SK-N-SH (cell line): Measurements from ENCODE around the gene ZNF286A. TPM values are rescaled to one million over a fixed set of nuclear protein-coding genes. Genes with fewer than 3 reads are reported as not detected.

Experiments used
- CTCF ChIA-PET: fragments of 300-600, 350-600 bp; formaldehyde crosslinking; extraction: SDS; loops from one replicate; lab custom pipeline; 2021; lab: Yijun Ruan, JAX
- POLR2A ChIA-PET: fragments of 350-600 bp; sonication (Branson Sonifier 250); formaldehyde crosslinking; extraction: SDS; loops from one replicate; lab custom pipeline; 2020; ENCODE audit warnings: antibody characterized with exemption, inconsistent platforms; lab: Yijun Ruan, JAX
- DNase-seq: peaks from one replicate; pipeline ENCODE4 v3.0.0; 2012
- H2AFZ ChIP-seq: fragments of 200-600 bp; sonication (generic); 2 replicates; pipeline ENCODE4 v1.8.1; 2016; ENCODE audit warnings: antibody characterized with exemption, mild to moderate bottlenecking, low read depth
- H3F3A ChIP-seq: fragments of 200-600 bp; sonication (generic); replicated peaks from 2 replicates; pipeline ENCODE3; 2016; ENCODE audit warnings: antibody characterized with exemption, mild to moderate bottlenecking; ENCODE audit not compliant: insufficient read depth
- H3K27ac ChIP-seq, 2 experiments: fragments of 200-500 bp in 1 of 2; fragments of 200-600 bp in 1 of 2; sonication (Bioruptor generic) in 1 of 2; sonication (generic), shearing (Covaris generic) in 1 of 2; 2 replicates each; pipeline versions ENCODE4 v1.5.1 to v1.6.1; 2014 to 2016; ENCODE audit warnings: low read depth in 2 of 2, inconsistent platforms in 1 of 2, low read length in 1 of 2, mild to moderate bottlenecking in 1 of 2, mixed read lengths in 1 of 2
- H3K27me3 ChIP-seq: fragments of 200-600 bp; sonication (generic), shearing (Covaris generic); 2 replicates; pipeline ENCODE4 v1.6.1; 2016; ENCODE audit warnings: mixed run types; ENCODE audit not compliant: insufficient read depth
- H3K36me3 ChIP-seq, 2 experiments: fragments of 200-500 bp in 1 of 2; fragments of 200-600 bp in 1 of 2; sonication (Bioruptor generic) in 1 of 2; sonication (generic) in 1 of 2; replicated peaks in 1 of 2; 2 replicates each; pipeline versions ENCODE3 to v1.5.1; 2014 to 2016; ENCODE audit warnings: low read length in 1 of 2, mild to moderate bottlenecking in 1 of 2; ENCODE audit not compliant: insufficient read depth in 2 of 2, control insufficient read depth in 1 of 2
- H3K4me1 ChIP-seq, 2 experiments: fragments of 200-500 bp in 1 of 2; fragments of 200-600 bp in 1 of 2; sonication (Bioruptor generic) in 1 of 2; sonication (generic), shearing (Covaris generic) in 1 of 2; 2 replicates each; pipeline versions ENCODE4 v1.5.1 to v1.6.1; 2014 to 2016; ENCODE audit warnings: low read depth in 1 of 2, low read length in 1 of 2, mixed run types in 1 of 2; ENCODE audit not compliant: insufficient read depth in 2 of 2, control insufficient read depth in 1 of 2
- H3K4me2 ChIP-seq: fragments of 200-600 bp; sonication (generic), shearing (Covaris generic); 2 replicates; pipeline ENCODE4 v1.6.1; 2017; ENCODE audit warnings: mixed run types
- H3K4me3 ChIP-seq, 2 experiments: fragments of 200-500 bp in 1 of 2; fragments of 200-600 bp in 1 of 2; sonication (Bioruptor generic) in 1 of 2; sonication (generic), shearing (Covaris generic) in 1 of 2; 2 replicates each; pipeline versions ENCODE4 v1.5.1 to v1.8.1; 2014 to 2016; ENCODE audit warnings: low read depth in 2 of 2, inconsistent platforms in 1 of 2, low read length in 1 of 2, mild to moderate bottlenecking in 1 of 2, mixed read lengths in 1 of 2, moderate library complexity in 1 of 2
- H3K79me2 ChIP-seq: fragments of 200-600 bp; sonication (generic); 2 replicates; pipeline ENCODE4 v1.8.1; 2017; ENCODE audit warnings: mild to moderate bottlenecking; ENCODE audit not compliant: insufficient read depth
- H3K9ac ChIP-seq: fragments of 200-600 bp; sonication (generic); 2 replicates; pipeline ENCODE4 v1.6.1; 2017; ENCODE audit warnings: mixed run types
- H3K9me2 ChIP-seq: fragments of 200-600 bp; sonication (generic); 2 replicates; pipeline ENCODE4 v1.6.1; 2017; ENCODE audit warnings: mixed run types
- H3K9me3 ChIP-seq: fragments of 200-600 bp; sonication (generic); 2 replicates; pipeline ENCODE4 v1.6.1; 2017; ENCODE audit warnings: mixed run types, mild to moderate bottlenecking, moderate library complexity
- H4K20me1 ChIP-seq: fragments of 200-600 bp; sonication (generic); 2 replicates; pipeline ENCODE4 v1.6.1; 2017; ENCODE audit warnings: mild to moderate bottlenecking, mixed run types; ENCODE audit not compliant: insufficient read depth
- CHD2 ChIP-seq: fragments of 150-350 bp; IDR thresholded peaks from 2 replicates; pipeline ENCODE4 v1.6.1; 2018; ENCODE audit warnings: low read length; ENCODE audit not compliant: partially characterized antibody
- CTCF ChIP-seq: fragments of 200-600 bp; sonication (generic); IDR thresholded peaks from 2 replicates; pipeline ENCODE4 v1.6.1; 2017; ENCODE audit warnings: antibody characterized with exemption, mild to moderate bottlenecking, moderate library complexity
- ELF1 ChIP-seq: IDR thresholded peaks from 2 replicates; pipeline ENCODE4 v1.4.0; 2012
- FOSL2 ChIP-seq: IDR thresholded peaks from 2 replicates; pipeline ENCODE4 v1.4.0; 2012; ENCODE audit warnings: low read depth, mild to moderate bottlenecking, moderate library complexity, borderline replicate concordance
- FOXM1 ChIP-seq: IDR thresholded peaks from 2 replicates; pipeline ENCODE4 v1.4.0; 2012; ENCODE audit warnings: low read depth, mild to moderate bottlenecking
- GATA2 ChIP-seq: sonication (generic); formaldehyde crosslinking; IDR thresholded peaks from 2 replicates; pipeline ENCODE4 v1.5.0; 2020; ENCODE audit warnings: mild to moderate bottlenecking, missing genetic modification reagents
- MEF2A ChIP-seq: IDR thresholded peaks from 2 replicates; pipeline ENCODE4 v1.4.0; 2012; ENCODE audit warnings: low read depth, borderline replicate concordance
- MXI1 ChIP-seq: IDR thresholded peaks from 2 replicates; pipeline ENCODE4 v1.6.1; 2012; ENCODE audit warnings: mild to moderate bottlenecking, low read depth, low read length, improper control_type of control experiment
- NFIC ChIP-seq: IDR thresholded peaks from 2 replicates; pipeline ENCODE4 v1.4.0; 2012; ENCODE audit warnings: borderline replicate concordance
- NRF1 ChIP-seq: IDR thresholded peaks from 2 replicates; pipeline ENCODE4 v1.6.1; 2012; ENCODE audit warnings: low read depth, mild to moderate bottlenecking, low read length
- PBX3 ChIP-seq: IDR thresholded peaks from 2 replicates; pipeline ENCODE4; 2012
- RCOR1 ChIP-seq: fragments of 150-350 bp; IDR thresholded peaks from 2 replicates; pipeline ENCODE4 v1.6.1; 2017; ENCODE audit warnings: antibody characterized with exemption, low read length
- REST ChIP-seq: IDR thresholded peaks from 2 replicates; pipeline ENCODE4 v1.6.1; 2012; ENCODE audit warnings: mild to moderate bottlenecking, low read depth, low read length, moderate library complexity
- RFX5 ChIP-seq: IDR thresholded peaks from 2 replicates; pipeline ENCODE4 v1.6.1; 2012; ENCODE audit warnings: mild to moderate bottlenecking, improper control_type of control experiment, low read length
- RXRA ChIP-seq: IDR thresholded peaks from 2 replicates; pipeline ENCODE4 v1.4.0; 2012; ENCODE audit warnings: low read depth, mild to moderate bottlenecking, borderline replicate concordance
- SIN3A ChIP-seq: IDR thresholded peaks from 2 replicates; pipeline ENCODE4 v1.6.1; 2012; ENCODE audit warnings: low read depth, mild to moderate bottlenecking, low read length, moderate library complexity, borderline replicate concordance
- TEAD4 ChIP-seq: IDR thresholded peaks from 2 replicates; pipeline ENCODE4 v1.4.0; 2012; ENCODE audit warnings: mild to moderate bottlenecking, borderline replicate concordance; ENCODE audit not compliant: insufficient read depth
- YY1 ChIP-seq: IDR thresholded peaks from 2 replicates; pipeline ENCODE4 v1.4.0; 2012; ENCODE audit warnings: low read depth, mild to moderate bottlenecking
- WGBS: methylation state at CpG from one replicate; pipeline ENCODE4 v1.1.6; 2017; ENCODE audit warnings: low lambda C conversion rate; 5-methylcytosine and 5-hydroxymethylcytosine counted together
- polyA plus RNA-seq, 3 experiments: library from polyadenylated mRNA; depleted of rRNA; stranded (reverse); fragments of >200 nt; gene quantifications; 2 replicates each; pipeline ENCODE4 v1.2.3, GENCODE V29; 2012

Gene ZNF286A
- polyA plus RNA-seq, 1 of the 3 experiments (the other 2 are of a cell fraction): 16.5 TPM

- Histone ChIP-seq H3K4me2 (no peak overlapping the region), H3F3A (no peaks in the 10 kb centered on the region), H3K4me1 (peaks cover 0 to 15% of the 10 kb centered on the region in 2 experiments; a peak in 1 of 4 replicates), H3K4me3 (no peak overlapping the region), H3K27me3 (no peaks in the 10 kb centered on the region; the same call in 1 of the 2 replicates), H3K36me3 (no peaks in the 10 kb centered on the region), H3K9ac (no peak overlapping the region), H3K27ac (no peak overlapping the region), H2AFZ (no peak overlapping the region), H4K20me1 (no peaks in the 10 kb centered on the region), H3K9me3 (no peaks in the 10 kb centered on the region), H3K9me2 (no peaks in the 10 kb centered on the region), H3K79me2 (no peaks in the 10 kb centered on the region)
- ChIA-PET CTCF (no interaction called here), POLR2A (no interaction called here)
- TF ChIP-seq GATA2: no peak
- no peak for TF ChIP-seq RXRA
- TF ChIP-seq REST: no peak
- TF ChIP-seq CHD2: no peak
- no peak for TF ChIP-seq ELF1
- no peak for TF ChIP-seq NFIC
- TF ChIP-seq NRF1: no peak
- TF ChIP-seq PBX3: no peak
- TF ChIP-seq MEF2A: no peak
- TF ChIP-seq CTCF: no peak
- no peak for TF ChIP-seq MXI1
- TF ChIP-seq TEAD4: no peak
- TF ChIP-seq YY1: no peak
- no peak for TF ChIP-seq RFX5
- TF ChIP-seq FOXM1: no peak
- TF ChIP-seq FOSL2: no peak
- no peak for TF ChIP-seq SIN3A
- TF ChIP-seq RCOR1: no peak
- 60% methylated on average over 3 of the region's 7 CpGs for WGBS
- no peak for DNase-seq
Measured at GRCh38 chr17:15740570-15741120, 41.1 kb downstream of the ZNF286A start.
